Karpas-422 (cell line): ENCODE results near the gene BICD1. TPM values are rescaled to one million over a fixed set of nuclear protein-coding genes. Genes with fewer than 3 reads are reported as not detected.
"Not testable (repeated sequence)": the region's sequence is repeated elsewhere in the genome, so short reads cannot be mapped to it uniquely, and the experiment has no call there.

ENCODE experiments used
- DNase-seq: peaks from one replicate; pipeline ENCODE4 v3.0.0-alpha.2; 2015
- H2AFZ ChIP-seq: fragments of 200-600 bp; sonication (generic); 2 replicates; pipeline ENCODE4 v1.6.1; 2014; ENCODE audit warnings: antibody characterized with exemption, low read length, mixed read lengths
- H3K27ac ChIP-seq: fragments of 200-600 bp; sonication (generic); 2 replicates; pipeline ENCODE4 v1.5.1; 2014; ENCODE audit warnings: mild to moderate bottlenecking, low read length, moderate library complexity
- H3K27me3 ChIP-seq: fragments of 200-600 bp; sonication (generic); 2 replicates; pipeline ENCODE4 v1.6.1; 2014; ENCODE audit warnings: low read length, mixed read lengths
- H3K36me3 ChIP-seq: fragments of 200-600 bp; sonication (generic); 2 replicates; pipeline ENCODE4 v1.6.1; 2014; ENCODE audit warnings: low read length, mixed read lengths; ENCODE audit not compliant: insufficient read depth
- H3K4me1 ChIP-seq: fragments of 200-600 bp; sonication (generic); 2 replicates; pipeline ENCODE4 v1.6.1; 2014; ENCODE audit warnings: mild to moderate bottlenecking, low read length, mixed read lengths
- H3K4me2 ChIP-seq: fragments of 200-600 bp; sonication (generic); 2 replicates; pipeline ENCODE4 v1.6.1; 2014; ENCODE audit warnings: low read length, low read depth, mild to moderate bottlenecking; ENCODE audit not compliant: poor library complexity, severe bottlenecking
- H3K4me3 ChIP-seq: fragments of 200-600 bp; sonication (generic); 2 replicates; pipeline ENCODE4 v1.5.1; 2014; ENCODE audit warnings: mild to moderate bottlenecking, antibody characterized with exemption, low read length, mixed read lengths
- H3K79me2 ChIP-seq: fragments of 200-600 bp; sonication (generic); 2 replicates; pipeline ENCODE4 v1.6.1; 2014; ENCODE audit warnings: mild to moderate bottlenecking, low read length, mixed read lengths
- H3K9ac ChIP-seq: fragments of 200-600 bp; sonication (generic); 2 replicates; pipeline ENCODE4 v1.6.0; 2014; ENCODE audit warnings: low read length
- H3K9me2 ChIP-seq: fragments of 200-600 bp; sonication (generic), shearing (Covaris generic); replicated peaks from 2 replicates; pipeline ENCODE4 v1.6.0; 2014; ENCODE audit warnings: mild to moderate bottlenecking, low read length, moderate library complexity; ENCODE audit not compliant: insufficient read depth
- H3K9me3 ChIP-seq: fragments of 300-700, 200-600 bp; sonication (generic); 2 replicates; pipeline ENCODE4 v1.6.1; 2014; ENCODE audit warnings: low read length, mixed read lengths
- H4K20me1 ChIP-seq: fragments of 200-600 bp; sonication (generic); 2 replicates; pipeline ENCODE4 v1.6.1; 2014; ENCODE audit warnings: mild to moderate bottlenecking, antibody characterized with exemption, low read length, low read depth; ENCODE audit not compliant: insufficient read depth
- total RNA-seq: library from RNA; depleted of rRNA; stranded (reverse); fragments of >200 nt; shearing (Covaris generic); gene quantifications from 2 replicates; pipeline ENCODE4 v1.2.3, GENCODE V29; 2014; ENCODE audit warnings: low replicate concordance

The BICD1 gene
- total RNA-seq, 1 experiment from 2014 or later: 55.7 TPM

DNA sequence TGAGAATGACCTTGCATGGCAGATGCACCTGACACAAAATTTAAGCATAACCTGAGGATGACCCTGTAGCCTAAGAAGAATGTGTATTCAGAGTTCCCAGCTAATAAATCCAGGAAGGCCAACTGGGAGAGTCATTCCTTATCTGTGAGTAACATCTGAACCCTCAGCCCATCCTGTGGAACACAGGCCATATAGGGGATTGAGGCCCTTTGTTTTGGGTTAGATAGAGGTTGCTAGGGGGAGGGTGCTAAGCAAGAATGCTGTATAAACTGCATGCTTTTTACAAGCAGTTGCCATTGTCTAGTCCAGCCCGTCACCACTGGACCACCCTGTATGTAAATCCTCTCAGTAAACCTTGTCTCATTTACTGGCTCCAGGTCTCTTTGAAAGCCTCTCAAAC is 77.0 kb downstream of the BICD1 start:
- H3K4me2 ChIP-seq: no peak overlapping the region
- H3K4me3 ChIP-seq: no peak overlapping the region
- no peak overlapping the region for H3K9ac ChIP-seq
- H3K4me1 ChIP-seq: peaks cover 8% of the 10 kb centered on the region
- H3K9me2 ChIP-seq: no peaks in the 10 kb centered on the region
- H3K36me3 ChIP-seq: peaks cover 5% of the 10 kb centered on the region; the same call in 1 of the 2 replicates
- H4K20me1 ChIP-seq: no peaks in the 10 kb centered on the region
- no peaks in the 10 kb centered on the region for H3K27me3 ChIP-seq
- H2AFZ ChIP-seq: no peak overlapping the region
- H3K79me2 ChIP-seq: peaks cover 77% of the 10 kb centered on the region
- no peaks in the 10 kb centered on the region for H3K9me3 ChIP-seq
- no peak overlapping the region for H3K27ac ChIP-seq
- no peak for DNase-seq

GRCh38 chr12:32187127-32187526 is 80.5 kb downstream of the BICD1 start:
- H3K27ac ChIP-seq, H3K4me2 ChIP-seq, H3K36me3 ChIP-seq, H3K4me1 ChIP-seq, H4K20me1 ChIP-seq, H2AFZ ChIP-seq, H3K4me3 ChIP-seq, DNase-seq, H3K9me2 ChIP-seq, H3K9me3 ChIP-seq, H3K9ac ChIP-seq, H3K27me3 ChIP-seq: not testable (repeated sequence)
- H3K79me2 ChIP-seq: peaks cover 48% of the 10 kb centered on the region

DNA sequence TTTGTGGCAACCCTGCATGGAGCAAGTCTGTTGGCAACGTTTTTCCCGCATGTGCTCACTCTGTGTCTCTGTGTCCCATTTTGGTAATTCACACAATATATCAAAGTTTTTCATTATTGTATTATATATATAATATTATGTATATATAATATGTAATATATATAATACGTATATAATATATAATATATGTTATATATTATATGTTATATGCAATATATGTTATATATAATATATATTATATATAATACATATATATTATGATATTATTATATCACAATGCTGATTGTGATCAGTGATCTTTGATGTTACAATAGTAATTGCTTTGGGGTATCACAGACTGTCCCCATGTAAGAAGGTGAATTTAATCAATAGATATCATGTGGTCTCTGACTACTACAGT is 84.8 kb downstream of the BICD1 start:
- H3K27ac ChIP-seq: no peak overlapping the region
- H3K27me3 ChIP-seq: no peaks in the 10 kb centered on the region
- H3K4me2 ChIP-seq: no peak overlapping the region
- no peaks in the 10 kb centered on the region for H3K4me1 ChIP-seq
- peaks cover 47% of the 10 kb centered on the region for H3K79me2 ChIP-seq
- H3K36me3 ChIP-seq: peaks cover 12% of the 10 kb centered on the region
- no peak for DNase-seq
- no peaks in the 10 kb centered on the region for H4K20me1 ChIP-seq
- peaks cover 4% of the 10 kb centered on the region; the same call in 1 of the 2 replicates for H3K9me3 ChIP-seq
- no peaks in the 10 kb centered on the region for H3K9me2 ChIP-seq
- no peak overlapping the region for H3K4me3 ChIP-seq
- no peak overlapping the region for H2AFZ ChIP-seq
- H3K9ac ChIP-seq: no peak overlapping the region

DNA sequence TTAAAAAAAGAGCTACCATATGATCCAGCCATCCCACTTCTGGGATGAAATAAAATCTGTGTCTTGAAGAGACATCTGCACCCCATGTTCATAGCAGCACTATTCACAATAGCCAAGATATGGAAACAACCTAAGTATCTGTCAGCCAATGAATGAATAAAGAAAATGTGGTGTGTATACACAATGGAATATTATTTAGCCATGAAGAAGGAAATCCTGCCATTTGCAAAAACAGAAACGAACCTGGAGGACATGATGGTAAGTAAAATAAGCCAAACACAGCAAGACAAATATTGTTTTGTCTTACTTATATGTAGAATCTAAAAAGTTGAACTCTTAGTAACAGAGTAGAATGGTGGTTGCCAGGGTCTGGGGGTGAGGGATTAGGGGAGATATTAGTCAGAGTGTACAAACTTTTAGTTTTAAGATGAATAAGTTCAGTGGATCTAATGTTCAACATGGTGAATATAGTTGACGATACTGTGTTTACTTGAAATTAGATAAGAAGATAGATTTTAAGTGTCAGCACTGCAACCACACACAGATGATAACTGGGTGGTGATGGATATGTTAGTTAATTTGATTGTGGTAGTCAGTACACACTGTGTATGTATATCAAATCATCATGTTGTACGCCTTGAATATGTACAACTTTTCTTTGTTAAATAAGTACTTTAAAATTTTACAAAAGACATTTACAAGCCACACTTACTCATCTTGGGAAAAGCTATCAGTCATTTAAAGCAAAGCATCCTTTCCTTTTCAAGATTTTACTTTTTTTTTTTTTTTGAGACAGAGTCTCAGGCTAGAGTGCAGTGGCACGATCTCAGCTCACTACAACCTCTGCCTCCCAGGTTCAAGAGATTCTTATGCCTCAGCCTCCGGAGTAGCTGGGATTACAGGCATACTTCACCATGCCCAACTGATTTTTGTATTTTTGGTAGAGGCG is 89.9 kb downstream of the BICD1 start:
- peaks cover 4% of the 10 kb centered on the region; the same call in 1 of the 2 replicates for H3K9me3 ChIP-seq
- peaks cover 60% of the 10 kb centered on the region for H3K79me2 ChIP-seq
- H3K4me2 ChIP-seq: no peak overlapping the region
- H3K27ac ChIP-seq: no peak overlapping the region
- H3K36me3 ChIP-seq: peaks cover 13% of the 10 kb centered on the region
- DNase-seq: no peak
- no peaks in the 10 kb centered on the region for H3K9me2 ChIP-seq
- H3K9ac ChIP-seq: no peak overlapping the region
- no peaks in the 10 kb centered on the region for H3K27me3 ChIP-seq
- peaks cover 3% of the 10 kb centered on the region for H3K4me1 ChIP-seq
- no peak overlapping the region for H2AFZ ChIP-seq
- H3K4me3 ChIP-seq: no peak overlapping the region
- no peaks in the 10 kb centered on the region for H4K20me1 ChIP-seq

DNA sequence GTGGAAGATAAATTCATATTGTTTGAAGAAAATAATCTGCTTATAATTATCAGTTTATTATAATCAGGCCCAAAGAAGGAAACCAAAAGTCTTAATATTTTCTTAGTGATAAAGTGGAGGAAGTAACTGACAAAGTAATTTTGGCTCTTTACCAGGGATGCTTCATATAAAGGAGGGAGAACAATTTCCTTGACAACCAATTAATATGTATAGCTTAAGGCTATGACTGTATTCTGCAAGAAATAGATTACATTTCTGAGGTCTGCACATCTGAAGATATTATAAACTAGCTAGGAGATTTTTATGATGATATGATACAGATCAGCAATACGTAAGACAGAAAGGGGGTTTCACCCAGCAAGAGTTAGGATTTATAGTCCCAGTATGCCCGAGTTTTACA is 90.8 kb downstream of the BICD1 start:
- peaks cover 13% of the 10 kb centered on the region for H3K36me3 ChIP-seq
- H3K4me1 ChIP-seq: peaks cover 3% of the 10 kb centered on the region
- H3K9me3 ChIP-seq: peaks cover 4% of the 10 kb centered on the region; the same call in 1 of the 2 replicates
- H2AFZ ChIP-seq: no peak overlapping the region
- no peak for DNase-seq
- no peak overlapping the region for H3K9ac ChIP-seq
- H3K4me3 ChIP-seq: no peak overlapping the region
- peaks cover 65% of the 10 kb centered on the region for H3K79me2 ChIP-seq
- H3K27ac ChIP-seq: no peak overlapping the region
- no peaks in the 10 kb centered on the region for H4K20me1 ChIP-seq
- no peak overlapping the region for H3K4me2 ChIP-seq
- no peaks in the 10 kb centered on the region for H3K27me3 ChIP-seq
- H3K9me2 ChIP-seq: no peaks in the 10 kb centered on the region

GRCh38 chr12:32198555-32198954 is 91.9 kb downstream of the BICD1 start:
- peaks cover 4% of the 10 kb centered on the region; the same call in 1 of the 2 replicates for H3K9me3 ChIP-seq
- peaks cover 8% of the 10 kb centered on the region; the same call in 1 of the 2 replicates for H3K36me3 ChIP-seq
- H3K27me3 ChIP-seq: no peaks in the 10 kb centered on the region
- no peak overlapping the region for H3K4me2 ChIP-seq
- DNase-seq: no peak
- H3K9me2 ChIP-seq: no peaks in the 10 kb centered on the region
- peaks cover 70% of the 10 kb centered on the region for H3K79me2 ChIP-seq
- no peak overlapping the region for H3K9ac ChIP-seq
- H4K20me1 ChIP-seq: no peaks in the 10 kb centered on the region
- H3K4me1 ChIP-seq: peaks cover 3% of the 10 kb centered on the region
- H3K27ac ChIP-seq: peak overlapping the region; percentile 19; the same call in 1 of the 2 replicates
- H2AFZ ChIP-seq: no peak overlapping the region
- H3K4me3 ChIP-seq: no peak overlapping the region

GRCh38 chr12:32201096-32201495 is 94.4 kb downstream of the BICD1 start:
- Histone ChIP-seq H3K4me3 (no peak overlapping the region), H3K4me2 (no peak overlapping the region)

DNA sequence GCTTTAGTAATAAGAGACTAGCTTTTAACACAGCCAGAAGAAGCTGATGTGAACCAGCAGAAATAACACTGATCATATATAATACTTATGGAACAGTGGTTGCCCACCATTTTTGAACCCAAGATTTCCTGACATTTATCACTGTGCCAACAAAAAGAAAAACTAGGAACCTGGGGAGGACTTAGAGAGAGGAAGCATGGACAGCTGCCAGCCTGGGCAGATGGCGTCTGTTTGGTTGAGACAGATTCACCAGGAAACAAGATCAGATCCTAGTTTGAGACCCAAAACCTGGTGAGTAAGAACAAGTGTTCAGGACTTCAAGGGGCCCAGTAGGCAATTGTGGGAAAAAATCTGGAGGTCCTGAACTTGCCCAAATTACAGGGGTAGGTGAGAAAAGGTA is 95.3 kb downstream of the BICD1 start:
- H3K27me3 ChIP-seq: no peaks in the 10 kb centered on the region
- H4K20me1 ChIP-seq: no peaks in the 10 kb centered on the region
- H3K9ac ChIP-seq: no peak overlapping the region
- H2AFZ ChIP-seq: no peak overlapping the region
- peaks cover 7% of the 10 kb centered on the region for H3K4me1 ChIP-seq
- H3K27ac ChIP-seq: no peak overlapping the region
- no peak for DNase-seq
- H3K4me2 ChIP-seq: no peak overlapping the region
- peaks cover 79% of the 10 kb centered on the region for H3K79me2 ChIP-seq
- H3K4me3 ChIP-seq: no peak overlapping the region
- H3K36me3 ChIP-seq: peaks cover 4% of the 10 kb centered on the region; the same call in 1 of the 2 replicates
- H3K9me2 ChIP-seq: no peaks in the 10 kb centered on the region
- H3K9me3 ChIP-seq: no peaks in the 10 kb centered on the region

More at GRCh38 chr12:32201096-32201495, 94.4 kb downstream of the BICD1 start:
- DNase-seq: no peak
- H3K27me3 ChIP-seq: no peaks in the 10 kb centered on the region
- 0 out of 2 replicates have a peak overlapping the region, but pooled peaks have one; percentile 4 for H3K27ac ChIP-seq
- H4K20me1 ChIP-seq: no peaks in the 10 kb centered on the region
- no peak overlapping the region for H3K9ac ChIP-seq
- H3K4me1 ChIP-seq: peaks cover 3% of the 10 kb centered on the region
- no peaks in the 10 kb centered on the region for H3K9me3 ChIP-seq
- peaks cover 4% of the 10 kb centered on the region; the same call in 1 of the 2 replicates for H3K36me3 ChIP-seq
- no peaks in the 10 kb centered on the region for H3K9me2 ChIP-seq
- peaks cover 74% of the 10 kb centered on the region for H3K79me2 ChIP-seq
- H2AFZ ChIP-seq: no peak overlapping the region
